H1 (cell line): ENCODE results near the gene EEF1A2. TPM values are rescaled to one million over a fixed set of nuclear protein-coding genes. Genes with fewer than 3 reads are reported as not detected.

ENCODE experiments used
- CTCF ChIA-PET: fragments of 300-600 bp; sonication (Branson Sonifier 250); formaldehyde crosslinking; loops from one replicate; lab custom pipeline; 2021; ENCODE audit not compliant: partially characterized antibody; lab: Charles Lee
- POLR2A ChIA-PET: fragments of 300-600 bp; sonication (Branson Sonifier 250); formaldehyde crosslinking; loops from one replicate; lab custom pipeline; 2021; ENCODE audit warnings: inconsistent platforms; ENCODE audit not compliant: partially characterized antibody; lab: Charles Lee
- DNase-seq, 2 experiments: peaks; one replicate each; pipeline versions ENCODE4 v3.0.0 to v3.0.0-alpha.2; 2010 to 2022; ENCODE audit warnings: low spot score in 2 of 2, low read depth in 1 of 2, mixed read lengths in 1 of 2
- FAIRE-seq: peaks from 2 replicates; lab custom pipeline; 2011; peaks lifted over from hg19 to GRCh38; lab: Jason Lieb, UNC
- H2AFZ ChIP-seq: 2 replicates; pipeline ENCODE4 v1.8.1; 2012; ENCODE audit warnings: low read length, inconsistent platforms
- H2AK5ac ChIP-seq: 2 replicates; pipeline ENCODE4 v1.6.1; 2013; ENCODE audit warnings: low read depth, low read length
- H2BK120ac ChIP-seq: replicated peaks from 2 replicates; pipeline ENCODE3; 2013; ENCODE audit warnings: low read depth, low read length, inconsistent platforms
- H2BK12ac ChIP-seq: 2 replicates; pipeline ENCODE4 v1.6.1; 2013; ENCODE audit warnings: low read depth, low read length
- H2BK15ac ChIP-seq: 2 replicates; pipeline ENCODE4 v1.6.1; 2013; ENCODE audit warnings: low read length
- H2BK20ac ChIP-seq: 2 replicates; pipeline ENCODE4 v1.6.1; 2013; ENCODE audit warnings: low read length
- H2BK5ac ChIP-seq: 2 replicates; pipeline ENCODE4 v1.6.1; 2013; ENCODE audit warnings: low read depth, low read length
- H3K14ac ChIP-seq: 2 replicates; pipeline ENCODE4 v1.6.1; 2013; ENCODE audit warnings: inconsistent platforms; ENCODE audit not compliant: insufficient read length
- H3K18ac ChIP-seq: 2 replicates; pipeline ENCODE4 v1.6.1; 2013; ENCODE audit warnings: low read length; ENCODE audit errors: extremely low read depth
- H3K23ac ChIP-seq: 2 replicates; pipeline ENCODE4 v1.6.1; 2013; ENCODE audit warnings: inconsistent platforms; ENCODE audit not compliant: insufficient read length
- H3K23me2 ChIP-seq: 2 replicates; pipeline ENCODE4 v1.6.1; 2013; ENCODE audit warnings: low read depth, low read length
- H3K27ac ChIP-seq: 2 replicates; pipeline ENCODE4 v1.6.1; 2011; ENCODE audit warnings: low read depth, low read length, inconsistent platforms
- H3K27me3 ChIP-seq, 4 experiments: replicated peaks in 1 of 4; 1 replicate in 1 of 4; 2 replicates in 3 of 4; pipeline versions ENCODE4 v1.6.1 to v1.8.1; 2011 to 2013; ENCODE audit warnings: low read length in 3 of 4, mild to moderate bottlenecking in 3 of 4, inconsistent platforms in 2 of 4, mixed read lengths in 2 of 4, moderate library complexity in 1 of 4; ENCODE audit not compliant: control insufficient read depth in 3 of 4, insufficient read depth in 3 of 4; ENCODE audit errors: extremely low read depth in 1 of 4
- H3K36me3 ChIP-seq, 4 experiments: 2 replicates each; pipeline versions ENCODE4 v1.6.1 to v1.8.1; 2011 to 2013; ENCODE audit warnings: mild to moderate bottlenecking in 4 of 4, low read length in 3 of 4, moderate library complexity in 2 of 4, control low read depth in 1 of 4, inconsistent platforms in 1 of 4; ENCODE audit not compliant: insufficient read depth in 4 of 4, control insufficient read depth in 2 of 4
- H3K4ac ChIP-seq: replicated peaks from 2 replicates; pipeline ENCODE3; 2013; ENCODE audit warnings: low read length, low read depth, mixed read lengths, inconsistent platforms; ENCODE audit not compliant: insufficient read length
- H3K4me1 ChIP-seq, 4 experiments: replicated peaks in 1 of 4; 1 replicate in 1 of 4; 2 replicates in 3 of 4; pipeline versions ENCODE4 v1.6.1 to v1.8.1; 2011 to 2013; ENCODE audit warnings: low read length in 3 of 4, inconsistent platforms in 2 of 4, mixed read lengths in 1 of 4; ENCODE audit not compliant: insufficient read depth in 4 of 4, control insufficient read depth in 3 of 4
- H3K4me2 ChIP-seq, 2 experiments: 2 replicates each; pipeline versions ENCODE4 v1.6.1 to v1.8.1; 2011 to 2013; ENCODE audit warnings: low read depth in 2 of 2, low read length in 2 of 2, control low read depth in 1 of 2, inconsistent platforms in 1 of 2, mild to moderate bottlenecking in 1 of 2; ENCODE audit not compliant: insufficient read depth in 1 of 2
- H3K4me3 ChIP-seq, 4 experiments: fragments of 200-600, 300-600 bp in 1 of 4; sonication (generic), shearing (Covaris generic), sonication (Bioruptor Twin) in 1 of 4; 2 replicates each; pipeline versions ENCODE4 v1.5.1 to v1.8.1; 2011 to 2016; ENCODE audit warnings: low read length in 4 of 4, low read depth in 3 of 4, control low read depth in 2 of 4, inconsistent platforms in 2 of 4, mild to moderate bottlenecking in 2 of 4, mixed read lengths in 1 of 4, moderate library complexity in 1 of 4; ENCODE audit not compliant: insufficient read depth in 2 of 4; ENCODE audit errors: extremely low read depth in 1 of 4
- H3K56ac ChIP-seq: replicated peaks from 2 replicates; pipeline ENCODE3; 2013; ENCODE audit warnings: low read depth, mild to moderate bottlenecking, mixed read lengths, low read length, inconsistent platforms; ENCODE audit not compliant: insufficient read length
- H3K79me1 ChIP-seq: 2 replicates; pipeline ENCODE4 v1.6.1; 2013; ENCODE audit warnings: low read depth, low read length, control low read depth
- H3K79me2 ChIP-seq, 2 experiments: 2 replicates each; pipeline versions ENCODE4 v1.6.1 to v1.8.1; 2012 to 2013; ENCODE audit warnings: low read length in 2 of 2, mild to moderate bottlenecking in 2 of 2, inconsistent platforms in 1 of 2; ENCODE audit not compliant: insufficient read depth in 2 of 2, control insufficient read depth in 1 of 2
- H3K9ac ChIP-seq, 4 experiments: replicated peaks in 1 of 4; 1 replicate in 1 of 4; 2 replicates in 3 of 4; pipeline versions ENCODE4 v1.6.1 to v1.8.1; 2011 to 2013; ENCODE audit warnings: low read depth in 3 of 4, low read length in 3 of 4, control low read depth in 2 of 4, mild to moderate bottlenecking in 2 of 4, moderate library complexity in 2 of 4, inconsistent platforms in 1 of 4; ENCODE audit errors: extremely low read depth in 1 of 4
- H3K9me3 ChIP-seq, 2 experiments: 2 replicates each; pipeline versions ENCODE4 v1.6.1 to v1.8.1; 2012 to 2013; ENCODE audit warnings: mild to moderate bottlenecking in 2 of 2, moderate library complexity in 2 of 2, control low read depth in 1 of 2, inconsistent platforms in 1 of 2, low read depth in 1 of 2, low read length in 1 of 2, mixed read lengths in 1 of 2; ENCODE audit not compliant: insufficient read depth in 2 of 2
- H4K20me1 ChIP-seq, 2 experiments: replicated peaks in 1 of 2; 2 replicates each; pipeline versions ENCODE3 to v1.8.1; 2011 to 2013; ENCODE audit warnings: inconsistent platforms in 2 of 2, low read length in 2 of 2, mild to moderate bottlenecking in 1 of 2; ENCODE audit not compliant: insufficient read depth in 2 of 2, control insufficient read depth in 1 of 2
- H4K5ac ChIP-seq: 2 replicates; pipeline ENCODE4 v1.6.1; 2013; ENCODE audit warnings: low read length, low read depth, mixed read lengths, inconsistent platforms; ENCODE audit not compliant: insufficient read length
- H4K8ac ChIP-seq: 2 replicates; pipeline ENCODE4 v1.8.0; 2013; ENCODE audit warnings: mild to moderate bottlenecking, moderate library complexity, low read length, inconsistent platforms; ENCODE audit not compliant: insufficient read depth; ENCODE audit errors: extremely low read depth
- H4K91ac ChIP-seq: replicated peaks from 2 replicates; pipeline ENCODE3; 2013; ENCODE audit warnings: low read length, mixed read lengths, inconsistent platforms; ENCODE audit not compliant: insufficient read length
- EP300 ChIP-seq, 2 experiments: IDR thresholded peaks; 1 replicate in 1 of 2; 2 replicates in 1 of 2; pipeline ENCODE4 v1.6.1; 2011 to 2012; ENCODE audit warnings: low read depth in 2 of 2, low read length in 2 of 2, mild to moderate bottlenecking in 2 of 2, borderline replicate concordance in 1 of 2, inconsistent platforms in 1 of 2, moderate library complexity in 1 of 2
- GABPA ChIP-seq: IDR thresholded peaks from 2 replicates; pipeline ENCODE4 v1.6.1; 2011; ENCODE audit warnings: mild to moderate bottlenecking, low read length, moderate library complexity, borderline replicate concordance; ENCODE audit not compliant: insufficient read depth
- HDAC6 ChIP-seq: IDR thresholded peaks from one replicate; pipeline ENCODE4 v1.7.1; 2012; ENCODE audit warnings: low read depth, mild to moderate bottlenecking, inconsistent platforms, low read length, moderate library complexity
- POLR2AphosphoS5 ChIP-seq: IDR thresholded peaks from 2 replicates; pipeline ENCODE4 v1.6.1; 2011; ENCODE audit warnings: low read depth, low read length
- RXRA ChIP-seq: IDR thresholded peaks from 2 replicates; pipeline ENCODE4 v1.6.1; 2011; ENCODE audit warnings: low read depth, mild to moderate bottlenecking, low read length, moderate library complexity; ENCODE audit not compliant: insufficient read depth
- TAF1 ChIP-seq: IDR thresholded peaks from 2 replicates; pipeline ENCODE4 v1.6.1; 2011; ENCODE audit warnings: mild to moderate bottlenecking, low read depth, low read length
- WGBS, 2 experiments: shearing (Covaris generic) in 1 of 2; methylation state at CpG; one replicate each; pipeline versions ENCODE4 v1.1.6 to v1.1.7; 2013 to 2015; ENCODE audit warnings: low lambda C conversion rate in 2 of 2, mixed read lengths in 2 of 2, inconsistent platforms in 1 of 2, low coverage in 1 of 2, missing lambda C conversion rate in 1 of 2; ENCODE audit not compliant: insufficient replicate concordance in 2 of 2, insufficient coverage in 1 of 2, insufficient read length in 1 of 2; ENCODE audit errors: extremely low coverage in 1 of 2, missing lambda C conversion rate in 1 of 2; 5-methylcytosine and 5-hydroxymethylcytosine counted together
- polyA plus RNA-seq, 7 experiments: library from polyadenylated mRNA; depleted of rRNA in 3 of 7; stranded (reverse) in 5 of 7; unstranded in 2 of 7; fragments of >200 nt in 5 of 7; fragments of 200-250 nt in 2 of 7; gene quantifications; 1 replicate in 5 of 7; 2 replicates in 1 of 7; 4 replicates in 1 of 7; pipeline versions ENCODE4 v1.2.1 to v1.2.3, GENCODE V29; 2011 to 2013; ENCODE audit warnings: missing spikeins in 2 of 7, mixed read lengths in 2 of 7
- total RNA-seq: library from RNA; stranded (reverse); fragmentation: NEBNext Ultra II Directional; extraction: Animal tissue kit (Norgen Biotek cat#: 25700); gene quantifications from 2 replicates; pipeline ENCODE4 v1.2.1, GENCODE V29; 2021

Gene EEF1A2
- total and polyA plus RNA-seq, 2 of the 8 experiments (the other 6 are each of a cell fraction or from before 2014, with no cell fraction given), result 7.4 to 25.8 TPM

- Histone ChIP-seq H3K9me3 (no peaks in the 10 kb centered on the region), H3K9ac (no peak overlapping the region), H2BK5ac (peak overlapping the region; percentile 55), H3K79me2 (no peaks in the 10 kb centered on the region), H3K27me3 (no peaks in the 10 kb centered on the region), H3K23me2 (peaks cover 3% of the 10 kb centered on the region; the same call in 1 of the 2 replicates), H2AFZ (no peak overlapping the region), H3K4me1 (peaks cover 0 to 14% (median 3%) of the 10 kb centered on the region in 4 experiments; a peak in 5 of 7 replicates), H3K23ac (no peak overlapping the region), H3K36me3 (no peaks in the 10 kb centered on the region), H3K4me3 (no peak overlapping the region), H2AK5ac (peak overlapping the region; percentile 83; the same call in 1 of the 2 replicates), H2BK12ac (peak overlapping the region; percentile 60; the same call in 1 of the 2 replicates), H3K79me1 (no peaks in the 10 kb centered on the region; the same call in 1 of the 2 replicates), H4K20me1 (peaks cover 0 to 3% of the 10 kb centered on the region in 2 experiments), H3K4me2 (no peak overlapping the region), H3K4ac (peak overlapping the region; percentile 53), H2BK120ac (no peak overlapping the region), H3K27ac (no peak overlapping the region), H3K14ac (no peak overlapping the region), H3K18ac (no peak overlapping the region), H2BK20ac (peak overlapping the region; percentile 92; the same call in 1 of the 2 replicates), H2BK15ac (0 out of 2 replicates have a peak overlapping the region, but pooled peaks have one; percentile 5), H4K5ac (no peak overlapping the region), H4K8ac (no peak overlapping the region; the same call in 1 of the 2 replicates), H4K91ac (peak overlapping the region; percentile 55), H3K56ac (peak overlapping the region; percentile 77)
- TF ChIP-seq EP300 (IDR thresholded peaks at IDR 0.05; ENCODE audit: borderline replicate concordance in 1 of 2, low read depth in 2 of 2, low read length in 2 of 2) (no peak), HDAC6 (no peak), POLR2AphosphoS5 (no peak; the same call in 1 of the 2 replicates), TAF1 (no peak), GABPA (no peak), RXRA (no peak)
- FAIRE-seq (no peak), DNase-seq (peak in 1 of 2 experiments; percentile 44)
- POLR2A ChIA-PET, result interaction anchor here (1.2 to 7.8 kb wide), 2 partner anchors 10 to 30 kb away, joined by 3 to 59 read pairs; partner anchors contain the start of gene PPDPF
- 92% methylated on average over 27 of the region's 27 CpGs; no CpG with 5 or more reads in 1 of the 2 experiments for WGBS, 2 experiments
- CTCF ChIA-PET, result interaction anchor here (1.1 to 1.5 kb wide), 4 partner anchors 9 to 223 kb away, joined by 3 to 5 read pairs (median 3); no protein-coding TSS in a partner anchor
These were observed 33.0 kb upstream of the EEF1A2 start for GRCh38 chr20:63531686-63532448.
